HL-60/S4 (cell line): Measurements from ENCODE around the gene PFN2.

Experiments used
- in situ Hi-C: fragments of 300-500 bp; cut with MboI; formaldehyde crosslinking; loops from 2 replicates; pipeline ENCODE4 v1.14.3; 2022; ENCODE audit warnings: low sequenced_read_pairs

Gene PFN2

DNA sequence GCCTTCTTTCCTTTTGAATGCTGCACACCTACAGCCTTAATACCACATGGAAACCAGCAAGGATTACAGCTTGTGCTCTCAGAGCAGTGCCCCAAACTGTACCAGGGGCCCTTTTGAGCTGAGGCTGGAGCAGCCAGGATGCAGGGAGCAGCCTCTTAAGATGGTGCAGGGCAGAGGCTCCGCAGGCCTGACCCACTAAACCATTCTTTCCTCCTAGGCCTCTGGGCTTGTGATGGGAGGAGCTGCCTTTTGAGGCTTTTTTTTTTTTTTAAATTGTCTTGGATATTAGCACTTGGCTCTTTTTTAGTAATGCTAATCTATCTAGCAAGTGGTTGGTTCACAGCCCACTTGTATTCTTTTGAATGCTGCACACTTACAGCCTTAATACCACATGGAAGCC, 37.7 kb downstream of the PFN2 start:
- in situ Hi-C loops = no loop called here

DNA sequence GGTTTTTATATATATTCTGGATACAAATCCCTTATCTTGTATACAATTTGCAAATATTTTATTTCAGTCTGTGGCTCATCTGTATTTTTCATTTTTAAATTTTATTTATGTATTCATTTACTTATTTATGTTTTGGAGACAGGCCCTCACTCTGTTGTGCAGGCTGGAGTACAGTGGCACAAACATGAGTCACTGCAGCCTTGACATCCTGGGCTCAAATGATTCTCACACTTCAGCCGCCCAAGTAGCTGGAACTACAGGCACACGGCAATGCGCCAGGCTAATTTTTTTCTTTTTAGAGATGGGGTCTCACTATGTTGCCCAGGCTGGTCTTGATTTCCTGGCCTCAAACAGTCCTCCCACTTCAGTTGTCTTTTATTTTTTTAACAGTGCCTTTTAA, 50.6 kb downstream of the PFN2 start:
- in situ Hi-C loops = no loop called here

DNA sequence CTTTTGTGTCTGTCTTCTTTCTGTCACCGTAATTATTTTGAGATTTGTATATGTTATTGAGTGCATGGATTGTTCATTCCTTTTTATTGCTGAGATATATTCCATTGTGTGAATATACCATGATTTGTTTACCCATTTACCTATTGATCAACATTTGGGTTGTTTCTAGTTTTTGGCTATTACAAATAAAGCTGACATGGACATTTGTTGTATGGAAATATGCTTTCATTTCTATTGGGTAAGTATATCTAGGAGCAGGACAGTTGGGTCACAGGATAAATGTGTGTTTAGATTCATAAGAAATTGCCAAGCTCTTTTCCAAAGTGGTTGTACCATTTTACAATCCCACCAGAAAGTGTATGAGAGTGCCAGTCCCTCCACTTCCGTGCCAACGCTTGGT, 51.2 kb downstream of the PFN2 start:
- in situ Hi-C loops = no loop called here

DNA sequence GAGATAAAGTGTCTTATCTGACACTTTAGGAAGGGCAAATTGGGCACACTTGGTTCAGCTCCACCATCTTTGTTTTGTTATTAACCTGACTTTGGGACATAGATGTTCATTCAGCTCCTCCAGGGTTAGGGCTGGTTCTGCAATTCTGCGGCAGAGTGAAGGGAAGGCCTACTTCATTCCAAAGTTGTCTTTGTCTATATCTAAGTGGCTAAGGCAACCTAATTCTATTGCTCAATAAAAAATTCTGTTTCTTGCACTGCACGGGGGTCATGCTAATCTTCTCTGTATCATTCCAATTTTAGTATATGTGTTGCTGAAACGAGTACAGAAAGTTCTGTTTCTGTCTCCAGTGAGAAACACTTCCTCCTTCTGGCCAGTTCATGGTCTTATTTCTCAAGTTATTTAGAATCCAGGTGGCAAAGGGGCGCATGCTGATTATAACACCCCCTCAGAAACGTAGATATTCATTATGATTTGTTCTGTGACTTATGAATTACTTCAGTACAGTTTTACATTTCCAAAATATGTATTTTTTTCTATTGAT, 53.5 kb downstream of the PFN2 start:
- in situ Hi-C loops = no loop called here
